GM12878 (cell line): ENCODE results near the gene TBCD. TPM values are rescaled to one million over a fixed set of nuclear protein-coding genes. Genes with fewer than 3 reads are reported as not detected.

Experiments used
- ASH2L ChIP-seq: fragments of 300-600, 200-600 bp; sonication (generic); IDR thresholded peaks from 2 replicates; pipeline ENCODE4 v1.6.1; 2017; ENCODE audit warnings: low read depth, mild to moderate bottlenecking, borderline replicate concordance
- BHLHE40 ChIP-seq, 2 experiments: fragments of 450-650 bp in 1 of 2; IDR thresholded peaks; 2 replicates each; pipeline ENCODE4 v1.6.1; 2011 to 2017; ENCODE audit warnings: low read depth in 2 of 2, borderline replicate concordance in 1 of 2, improper control_type of control experiment in 1 of 2, low read length in 1 of 2, mild to moderate bottlenecking in 1 of 2
- CBFB ChIP-seq: IDR thresholded peaks from 2 replicates; pipeline ENCODE4 v1.6.1; 2016; ENCODE audit warnings: antibody characterized with exemption, low read depth
- CHD2 ChIP-seq: IDR thresholded peaks from 2 replicates; pipeline ENCODE4 v1.6.1; 2011; ENCODE audit warnings: low read depth, low read length, improper control_type of control experiment, borderline replicate concordance
- EGR1 ChIP-seq, 2 experiments: IDR thresholded peaks; 1 replicate in 1 of 2; 2 replicates in 1 of 2; pipeline ENCODE4 v1.6.1; 2011 to 2012; ENCODE audit warnings: low read depth in 2 of 2, low read length in 2 of 2, borderline replicate concordance in 1 of 2, mild to moderate bottlenecking in 1 of 2, moderate library complexity in 1 of 2
- GABPA ChIP-seq: IDR thresholded peaks from 2 replicates; pipeline ENCODE4 v1.6.1; 2014; ENCODE audit warnings: antibody characterized with exemption, low read depth, mild to moderate bottlenecking, inconsistent platforms
- IRF5 ChIP-seq: fragments of 450-650 bp; IDR thresholded peaks from 2 replicates; pipeline ENCODE4 v1.6.1; 2017; ENCODE audit warnings: borderline replicate concordance
- PML ChIP-seq: IDR thresholded peaks from 2 replicates; pipeline ENCODE4 v1.6.1; 2012; ENCODE audit warnings: low read length, inconsistent platforms
- POU2F2 ChIP-seq: IDR thresholded peaks from 3 replicates; pipeline ENCODE4 v1.6.1; 2011; ENCODE audit warnings: low read depth, mild to moderate bottlenecking, low read length, borderline replicate concordance
- RB1 ChIP-seq: fragments of 450-650 bp; formaldehyde crosslinking; IDR thresholded peaks from 2 replicates; pipeline ENCODE4 v1.6.1; 2017; ENCODE audit warnings: mild to moderate bottlenecking, borderline replicate concordance
- RUNX3 ChIP-seq: IDR thresholded peaks from 2 replicates; pipeline ENCODE4 v1.6.1; 2012; ENCODE audit warnings: low read length, inconsistent platforms
- SREBF2 ChIP-seq: IDR thresholded peaks from 2 replicates; pipeline ENCODE4 v1.6.1; 2012; ENCODE audit warnings: mild to moderate bottlenecking, low read length
- WRNIP1 ChIP-seq: IDR thresholded peaks from 2 replicates; pipeline ENCODE4 v1.6.1; 2011; ENCODE audit warnings: low read depth, low read length, improper control_type of control experiment, borderline replicate concordance
- ZBTB4 ChIP-seq: fragments of 450-650 bp; formaldehyde crosslinking; IDR thresholded peaks from 2 replicates; pipeline ENCODE4 v1.4.0; 2022; ENCODE audit warnings: mild to moderate bottlenecking, moderate library complexity
- ZNF24 ChIP-seq: fragments of 450-650 bp; IDR thresholded peaks from 2 replicates; pipeline ENCODE4 v1.6.1; 2017; ENCODE audit warnings: antibody characterized with exemption, mild to moderate bottlenecking
- ZNF622 ChIP-seq: fragments of 450-650 bp; IDR thresholded peaks from 2 replicates; pipeline ENCODE4 v1.6.1; 2017; ENCODE audit warnings: mild to moderate bottlenecking, inconsistent platforms
- ZNF687 ChIP-seq: fragments of 450-650 bp; IDR thresholded peaks from 2 replicates; pipeline ENCODE4 v1.6.1; 2017; ENCODE audit warnings: mild to moderate bottlenecking, moderate library complexity
- polyA plus RNA-seq, 11 experiments: library from polyadenylated mRNA; depleted of rRNA in 4 of 11; unstranded in 6 of 11; stranded (reverse) in 5 of 11; fragments of >200 nt; fragmentation: Nextera tagmentation in 4 of 11; fragmentation: Illumina TruSeq in 1 of 11; extraction: Ambion mirVana in 4 of 11; extraction: Trizol in 1 of 11; gene quantifications; 1 replicate in 1 of 11; 2 replicates in 10 of 11; pipeline versions ENCODE4 v1.2.1 to v1.2.3, GENCODE V29; 2011 to 2016; ENCODE audit warnings: inconsistent platforms in 2 of 11, missing spikeins in 2 of 11, low read depth in 1 of 11
- total RNA-seq, 4 experiments: library from RNA; depleted of rRNA in 3 of 4; stranded (reverse); fragments of >200 nt in 3 of 4; fragmentation: Illumina TruSeq in 1 of 4; extraction: Trizol in 1 of 4; gene quantifications; 2 replicates each; pipeline versions ENCODE4 v1.2.1 to v1.2.3, GENCODE V29; 2013 to 2021
- TF ChIP-seq, protein P1 (sequence below): fragments of 450-650 bp; IDR thresholded peaks from 2 replicates; pipeline ENCODE4 v1.6.1; 2016; ENCODE audit warnings: mild to moderate bottlenecking
- TF ChIP-seq, protein P2 (sequence below): IDR thresholded peaks from 2 replicates; pipeline ENCODE4 v1.6.1; 2011; ENCODE audit warnings: low read depth, low read length, improper control_type of control experiment, borderline replicate concordance

The TBCD gene
- total and polyA plus RNA-seq, 10 of the 15 experiments (the other 5 are each of a cell fraction or from before 2014, with no cell fraction given), result 10.3 to 114 (median 52.4) TPM

DNA sequence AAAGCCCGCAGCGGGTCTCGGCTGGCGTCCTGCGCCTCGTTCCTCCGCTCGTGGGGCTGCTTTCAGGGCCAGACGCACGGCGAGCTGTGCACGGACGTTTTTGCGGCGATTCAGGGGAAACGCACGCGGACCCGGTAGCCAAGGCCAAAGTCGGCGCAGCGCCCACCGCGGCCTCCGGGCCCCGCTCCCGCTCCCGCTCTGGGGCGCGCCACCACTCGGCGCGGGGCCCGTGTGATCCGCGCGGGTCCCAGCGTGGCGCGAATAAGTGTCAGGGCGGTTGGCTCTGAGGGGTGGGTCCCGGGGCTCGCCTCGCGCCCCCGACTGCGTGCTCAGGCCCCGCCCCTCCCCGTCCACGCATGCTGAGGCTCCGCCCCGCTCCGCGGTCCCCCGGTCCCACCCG lies 694 bp upstream of the TBCD start (continued):
- TF ChIP-seq ZNF687, result peak; percentile 45
- TF ChIP-seq IRF5, result no peak
- peak; percentile 30; the same call in 1 of the 2 replicates for TF ChIP-seq RB1
- TF ChIP-seq SREBF2, result no peak
- no peak for TF ChIP-seq CHD2
- TF ChIP-seq, protein P1, sequence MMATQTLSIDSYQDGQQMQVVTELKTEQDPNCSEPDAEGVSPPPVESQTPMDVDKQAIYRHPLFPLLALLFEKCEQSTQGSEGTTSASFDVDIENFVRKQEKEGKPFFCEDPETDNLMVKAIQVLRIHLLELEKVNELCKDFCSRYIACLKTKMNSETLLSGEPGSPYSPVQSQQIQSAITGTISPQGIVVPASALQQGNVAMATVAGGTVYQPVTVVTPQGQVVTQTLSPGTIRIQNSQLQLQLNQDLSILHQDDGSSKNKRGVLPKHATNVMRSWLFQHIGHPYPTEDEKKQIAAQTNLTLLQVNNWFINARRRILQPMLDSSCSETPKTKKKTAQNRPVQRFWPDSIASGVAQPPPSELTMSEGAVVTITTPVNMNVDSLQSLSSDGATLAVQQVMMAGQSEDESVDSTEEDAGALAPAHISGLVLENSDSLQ, result no peak
- TF ChIP-seq, protein P2, sequence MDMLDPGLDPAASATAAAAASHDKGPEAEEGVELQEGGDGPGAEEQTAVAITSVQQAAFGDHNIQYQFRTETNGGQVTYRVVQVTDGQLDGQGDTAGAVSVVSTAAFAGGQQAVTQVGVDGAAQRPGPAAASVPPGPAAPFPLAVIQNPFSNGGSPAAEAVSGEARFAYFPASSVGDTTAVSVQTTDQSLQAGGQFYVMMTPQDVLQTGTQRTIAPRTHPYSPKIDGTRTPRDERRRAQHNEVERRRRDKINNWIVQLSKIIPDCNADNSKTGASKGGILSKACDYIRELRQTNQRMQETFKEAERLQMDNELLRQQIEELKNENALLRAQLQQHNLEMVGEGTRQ, result no peak
- no peak for TF ChIP-seq ASH2L
- TF ChIP-seq ZNF622, result no peak
- TF ChIP-seq PML, result no peak
- TF ChIP-seq ZBTB4 (CRISPR knock-in tag), result no peak
- TF ChIP-seq EGR1 (IDR thresholded peaks at IDR 0.05; ENCODE audit: borderline replicate concordance in 1 of 2, low read depth in 2 of 2, low read length in 2 of 2), result no peak
- no peak for TF ChIP-seq GABPA
- no peak for TF ChIP-seq POU2F2
- no peak for TF ChIP-seq ZNF24
- TF ChIP-seq CBFB, result no peak
- peak in 1 of 2 experiments; percentile 25; a peak in 1 of 4 replicates for TF ChIP-seq BHLHE40 (IDR thresholded peaks at IDR 0.05; ENCODE audit: borderline replicate concordance in 1 of 2, low read depth in 2 of 2, low read length in 1 of 2)
- no peak for TF ChIP-seq WRNIP1
- TF ChIP-seq RUNX3, result no peak
